GM18873 (cell line): ENCODE results near the gene SLC4A7.
"Not testable (repeated sequence)": the region's sequence is repeated elsewhere in the genome, so short reads cannot be mapped to it uniquely, and the experiment has no call there.

Experiments
- ATAC-seq: cut with Tn5 transposase; IDR thresholded peaks from one replicate; pipeline ENCODE4 v1.9.1; 2021; ENCODE audit warnings: mild to moderate bottlenecking, moderate library complexity, moderate number of reproducible peaks; ENCODE audit not compliant: unreplicated experiment, low FRiP score

SLC4A7 gene

DNA sequence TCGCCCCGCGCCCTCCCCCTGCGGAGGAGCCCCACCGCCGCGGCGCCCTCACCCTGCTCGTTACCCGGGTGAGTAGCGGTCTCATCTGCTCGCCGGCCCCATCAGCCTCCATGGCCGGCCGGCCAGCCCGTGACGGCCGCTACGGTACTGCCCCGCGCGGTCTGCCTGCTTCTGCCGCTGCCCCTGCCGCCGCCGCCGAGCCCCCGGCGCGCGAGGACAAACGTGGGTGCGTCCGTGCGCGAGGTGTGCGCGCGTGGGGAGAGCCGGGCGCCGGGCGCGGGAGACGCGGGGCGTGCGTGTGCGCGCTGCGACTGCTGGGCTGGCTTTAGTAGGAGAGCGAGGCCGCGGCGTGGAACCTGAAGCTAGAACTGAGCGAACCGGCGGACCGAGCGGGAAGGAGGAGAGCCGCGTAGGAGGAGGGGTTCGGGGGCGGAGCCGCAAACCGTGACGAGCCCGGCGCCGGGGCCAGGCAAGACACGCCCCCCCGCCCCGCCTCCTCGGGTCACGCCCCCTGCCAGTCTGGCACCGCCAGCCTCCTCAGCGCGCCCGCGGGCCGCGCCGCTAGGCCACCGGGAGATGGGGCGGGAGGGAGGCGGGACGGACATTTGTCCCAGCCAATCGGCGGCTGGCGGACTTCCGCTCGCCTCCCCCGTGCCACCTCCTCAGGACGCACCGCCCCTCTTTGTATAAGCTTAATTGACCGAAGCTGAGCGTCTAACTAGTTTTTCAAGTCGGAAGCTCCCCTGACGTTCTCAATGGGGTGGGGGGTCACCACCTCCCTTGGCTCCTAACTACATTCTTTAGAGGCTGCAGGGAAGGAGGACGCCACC lies at the start of gene SLC4A7:
Gene SLC4A7 (minus strand): TSS at position 370 of the 830 bp plus-strand sequence. CDS start 258 bp downstream, at position 112.
- ATAC-seq = peak; percentile 87

DNA sequence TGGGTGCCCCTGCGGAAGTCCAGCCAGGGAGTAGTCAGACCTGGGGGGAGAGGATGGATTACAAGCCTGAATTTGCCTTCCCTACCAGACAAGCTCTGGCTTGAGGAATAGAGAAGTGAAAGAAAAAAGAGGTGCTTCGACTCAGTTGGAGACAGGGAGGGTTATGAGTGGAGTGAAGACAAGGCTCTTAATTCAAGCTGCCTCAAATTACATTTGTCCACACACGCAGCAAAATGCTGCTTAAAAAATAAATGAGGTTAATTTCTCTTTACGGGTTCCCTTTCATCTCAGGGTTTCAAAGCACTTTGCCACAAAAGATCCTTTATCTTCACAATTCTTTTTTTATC lies 49.0 kb upstream of the SLC4A7 start:
- no peak for ATAC-seq

DNA sequence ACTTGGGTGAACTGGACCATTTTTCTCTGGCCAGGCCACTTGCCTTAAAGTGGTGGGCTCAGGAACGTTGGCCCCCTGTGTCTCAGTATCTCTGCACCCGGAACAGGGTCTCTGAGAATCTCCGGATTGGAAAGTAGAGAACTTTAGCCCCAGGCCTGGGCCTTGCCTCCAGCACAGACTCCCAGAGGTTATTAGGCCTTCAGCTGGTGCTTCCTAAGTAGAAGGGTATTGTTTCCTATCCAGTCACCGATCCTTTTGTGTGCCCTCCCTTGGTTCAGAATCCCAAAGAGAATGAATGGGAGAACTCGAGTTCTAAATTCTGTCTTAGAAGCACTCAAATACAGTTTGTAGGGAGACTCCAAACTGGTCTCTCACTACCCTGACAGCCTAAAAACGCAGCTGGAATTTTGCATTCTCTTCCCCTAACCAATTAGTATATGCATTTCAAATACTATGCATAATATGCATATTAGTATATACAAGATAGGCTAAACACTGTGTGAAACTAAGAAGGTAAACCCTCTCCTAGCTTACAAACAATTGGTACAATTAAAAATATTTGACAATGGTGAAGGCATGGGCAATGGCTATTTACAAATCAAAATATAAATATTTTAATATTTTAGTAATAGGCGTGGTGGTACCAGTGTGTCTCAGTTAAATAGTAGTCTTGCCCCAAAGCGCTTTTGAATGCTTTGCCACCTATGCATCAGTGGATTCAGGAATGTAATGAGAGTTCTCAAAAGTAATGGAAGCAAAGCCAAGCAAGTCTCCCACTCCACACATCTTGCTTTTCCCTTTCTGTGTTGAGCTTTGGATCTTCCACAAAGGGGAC lies 48.5 kb upstream of the SLC4A7 start:
- ATAC-seq = no peak

- ATAC-seq = not testable (repeated sequence)
These were observed 47.1 kb upstream of the SLC4A7 start for GRCh38 chr3:27531193-27531751.

- ATAC-seq = no peak
These were observed 44.6 kb upstream of the SLC4A7 start for GRCh38 chr3:27528791-27529190.

DNA sequence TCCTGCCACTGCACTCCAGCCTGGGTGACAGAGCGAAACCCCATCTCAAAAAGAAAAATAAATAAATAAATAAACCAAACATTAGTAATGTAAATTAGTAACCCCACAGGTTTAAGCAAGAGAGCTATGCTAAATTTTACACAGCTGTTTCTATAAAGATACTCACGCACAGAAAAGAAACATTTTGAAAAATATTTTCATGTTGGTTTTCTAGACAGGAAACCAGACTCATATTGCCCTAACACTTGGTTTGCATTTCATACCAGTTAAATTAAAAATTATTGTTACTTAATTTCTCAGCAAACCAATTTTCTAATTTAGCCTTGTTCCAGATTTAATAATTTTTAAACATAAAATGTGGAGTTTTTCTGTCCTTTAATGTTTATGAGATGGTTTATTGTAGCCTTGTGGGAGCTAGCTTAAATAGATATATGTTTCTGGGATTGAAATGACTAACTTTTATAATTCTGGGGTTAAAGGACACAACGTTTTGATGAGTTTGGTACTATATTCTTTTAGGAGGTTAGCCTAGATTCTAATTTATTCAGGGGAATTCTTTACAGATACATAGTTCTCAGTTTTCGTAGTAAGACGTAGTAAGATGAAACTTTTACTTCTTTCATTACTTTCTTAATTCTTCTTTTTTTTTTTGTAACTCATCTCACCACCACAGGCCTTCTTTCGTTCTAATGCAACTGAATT lies 42.6 kb upstream of the SLC4A7 start:
- no peak for ATAC-seq

DNA sequence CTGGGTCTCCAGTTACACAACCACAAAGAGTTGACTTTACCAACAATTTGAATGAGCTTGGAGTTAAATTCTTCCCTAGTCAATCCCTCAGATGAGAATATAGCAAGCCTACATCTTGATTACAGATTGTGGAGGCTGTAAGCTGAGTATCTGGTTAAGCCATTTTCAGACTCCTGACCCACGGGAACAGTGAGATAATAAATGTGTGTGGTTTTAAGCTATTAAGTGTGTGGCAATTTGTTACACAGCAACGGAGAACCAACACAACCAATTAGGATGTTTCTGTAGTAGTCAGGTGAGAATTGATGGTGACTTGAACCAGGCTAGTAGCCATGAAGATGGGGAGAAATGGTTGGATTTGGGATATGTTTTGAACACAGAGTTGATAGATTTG lies 37.7 kb upstream of the SLC4A7 start:
- no peak for ATAC-seq

DNA sequence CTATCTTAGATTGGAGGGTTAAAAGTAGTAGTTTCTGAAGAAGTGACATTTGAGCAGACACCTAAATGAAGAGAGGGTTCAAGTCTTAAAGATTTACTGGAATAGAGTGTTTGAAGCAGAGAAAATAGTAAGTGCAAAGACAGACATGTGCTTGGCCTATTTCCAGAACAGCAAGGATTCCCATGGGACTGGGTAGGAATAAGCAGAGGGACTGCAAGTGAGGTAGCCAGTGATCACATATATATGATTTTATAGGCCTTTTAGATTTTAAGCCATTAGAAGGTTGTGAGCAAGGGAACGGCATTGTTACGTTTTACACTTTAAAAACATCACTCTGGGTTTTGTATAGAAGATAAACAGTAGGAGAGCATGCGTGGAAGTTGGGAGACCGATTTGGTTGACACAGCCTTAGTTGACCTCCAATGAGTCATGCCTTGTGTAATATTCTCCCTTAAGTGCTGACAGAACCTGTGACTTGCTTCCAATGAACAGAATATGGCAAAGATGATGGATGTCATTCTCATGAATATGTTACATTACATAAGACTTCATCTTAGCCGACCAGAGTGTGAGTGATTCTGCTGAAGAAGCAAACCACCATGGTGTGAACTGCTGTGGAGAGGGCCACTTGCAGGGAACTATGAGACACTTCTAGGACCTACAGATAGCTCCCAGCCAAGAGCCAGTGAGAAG lies 37.1 kb upstream of the SLC4A7 start:
- no peak for ATAC-seq

GRCh38 chr3:27511724-27512422 lies 27.7 kb upstream of the SLC4A7 start:
- no peak for ATAC-seq

DNA sequence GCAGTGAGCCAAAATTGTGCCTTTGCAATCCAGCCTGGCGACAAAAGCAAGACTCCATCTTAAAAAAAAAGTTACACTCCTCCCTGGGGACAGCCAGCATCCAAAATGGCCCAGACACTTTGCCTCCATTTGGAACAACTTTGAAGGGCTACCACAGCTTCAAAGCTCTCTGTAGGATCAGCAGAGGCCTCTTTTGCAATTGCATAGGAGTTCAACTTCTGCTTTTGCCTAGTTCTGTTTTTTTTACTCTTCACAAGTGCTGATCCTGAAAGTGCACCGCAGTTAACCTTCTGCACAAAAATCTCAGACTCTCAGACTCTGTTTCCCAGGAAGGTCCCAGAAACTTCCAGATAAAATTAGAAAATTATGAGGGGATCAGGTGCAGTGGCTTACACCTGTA lies 25.2 kb upstream of the SLC4A7 start:
- no peak for ATAC-seq

GRCh38 chr3:27508424-27508823 lies 24.2 kb upstream of the SLC4A7 start:
- ATAC-seq = no peak

DNA sequence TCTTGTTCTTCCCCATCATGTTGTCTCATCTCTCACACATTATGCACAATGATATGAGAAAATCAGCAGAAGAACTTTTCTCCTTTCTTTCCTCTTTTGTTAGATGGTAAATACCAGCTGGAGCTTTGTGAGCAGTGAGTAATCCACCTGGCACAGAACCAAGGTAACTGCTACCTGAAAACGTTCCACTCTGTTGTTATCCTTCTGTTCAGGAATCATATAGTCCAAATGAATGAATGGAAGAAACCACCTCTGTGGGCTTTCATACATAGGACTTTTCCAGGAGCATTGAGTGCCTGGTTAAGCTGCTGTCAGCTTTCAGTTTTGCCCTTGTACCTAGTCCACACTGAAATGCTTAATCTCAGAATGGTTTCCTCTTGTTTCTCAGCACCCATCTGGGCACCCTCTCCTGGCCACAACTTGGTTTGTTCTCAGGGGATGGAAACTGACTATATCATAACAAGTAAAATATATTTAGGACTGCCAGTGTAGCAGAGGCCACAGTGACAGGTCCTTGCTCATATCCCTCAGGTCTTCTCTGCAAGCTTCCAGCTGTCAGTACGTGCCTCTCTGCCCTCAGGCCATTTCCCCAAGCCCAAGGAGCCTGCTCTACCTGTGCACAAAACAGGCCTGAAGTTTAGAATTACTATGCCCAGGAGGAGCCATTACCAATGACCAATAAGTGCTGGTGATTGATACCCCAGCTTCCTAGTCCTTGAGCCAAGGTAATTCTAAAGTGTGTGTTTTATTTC lies 23.5 kb upstream of the SLC4A7 start:
- no peak for ATAC-seq

DNA sequence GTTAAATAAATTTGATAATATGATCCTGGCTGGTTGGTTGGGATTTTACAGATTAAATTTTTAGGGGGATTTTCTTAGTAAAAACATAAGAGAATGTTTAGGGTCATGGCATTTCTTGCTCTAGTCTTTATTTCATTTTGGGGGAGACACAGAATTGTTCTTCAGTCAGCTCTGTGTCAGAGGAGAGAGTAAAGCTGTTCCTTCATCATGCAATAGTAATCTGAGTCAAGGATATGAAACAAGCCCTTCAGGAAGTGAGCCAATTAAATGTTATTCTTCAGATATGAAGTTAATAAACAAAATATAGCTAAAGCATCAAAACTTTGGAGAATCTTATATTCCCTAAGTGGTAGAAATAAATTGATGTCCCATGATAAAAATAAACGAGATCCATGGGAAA lies 22.9 kb upstream of the SLC4A7 start:
- ATAC-seq = no peak

- no peak for ATAC-seq
These were observed 20.6 kb upstream of the SLC4A7 start for GRCh38 chr3:27504749-27505148.

- no peak for ATAC-seq
These were observed 19.3 kb upstream of the SLC4A7 start for GRCh38 chr3:27503526-27503925.

GRCh38 chr3:27501759-27502158 lies 17.6 kb upstream of the SLC4A7 start:
- ATAC-seq = no peak

DNA sequence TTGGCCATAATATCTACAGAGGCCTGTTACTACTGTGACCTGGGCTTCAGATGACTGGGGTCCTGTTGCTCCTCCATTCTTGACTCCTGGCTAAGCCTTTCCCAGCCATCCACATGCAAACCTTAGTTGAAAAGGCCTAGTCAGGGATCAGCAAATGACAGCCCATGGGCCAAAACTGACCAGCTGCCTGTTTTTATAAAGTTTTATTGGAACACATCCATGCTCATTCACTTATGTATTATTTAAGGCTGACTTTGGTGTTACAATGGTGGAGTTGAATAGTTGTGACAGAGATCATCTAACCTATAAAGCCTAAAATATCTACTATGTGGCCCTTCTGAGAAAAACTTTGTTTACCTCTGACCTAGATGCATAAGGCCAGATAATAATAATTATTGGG lies 16.8 kb upstream of the SLC4A7 start:
- no peak for ATAC-seq

DNA sequence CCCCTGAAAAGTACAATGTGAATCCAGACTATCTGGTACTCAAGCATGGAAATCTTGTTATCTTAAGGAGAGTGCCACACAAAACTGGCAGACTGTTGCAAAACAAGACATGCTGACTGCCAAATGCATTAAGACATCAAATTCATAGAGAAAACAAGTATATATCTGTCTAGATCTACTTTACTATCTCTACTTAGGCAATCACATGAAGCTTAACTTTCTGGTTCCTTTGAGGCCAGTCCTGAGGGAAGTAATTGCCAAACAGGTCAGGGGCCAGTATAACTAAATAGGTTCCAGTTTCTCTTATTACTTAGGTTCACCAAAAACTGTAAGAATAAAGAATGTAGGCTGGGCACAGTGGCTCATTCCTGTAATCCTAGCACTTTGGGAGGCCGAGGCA lies 15.9 kb upstream of the SLC4A7 start:
- no peak for ATAC-seq

DNA sequence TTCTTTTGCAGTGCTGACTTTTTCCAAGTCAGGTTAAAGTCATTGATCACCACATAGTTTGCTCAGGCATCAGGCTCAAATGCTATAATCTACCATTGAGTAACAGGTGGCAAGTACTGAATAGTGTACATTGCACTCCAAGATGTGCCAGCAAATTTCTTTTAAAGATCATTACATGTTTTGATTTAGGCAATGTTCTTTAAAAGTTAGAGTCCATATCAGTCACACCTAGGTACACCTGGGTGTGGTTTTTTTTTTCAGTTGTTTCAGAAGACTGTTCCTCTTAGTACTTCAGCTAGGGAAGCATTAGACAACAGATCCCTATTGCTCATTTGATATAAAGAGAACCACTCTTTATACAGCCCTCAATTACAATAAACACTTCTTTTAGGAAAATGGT lies 10.6 kb upstream of the SLC4A7 start:
- ATAC-seq = no peak
